HPDE6-E6E7 (cell line): ENCODE measurements around the gene SLC17A9.
A peak's percentile ranks its signal among the peaks of the same experiment; 100 is the strongest.

Experiments
- DNase-seq: peaks from one replicate; pipeline ENCODE4 v3.0.0; 2011; ENCODE audit warnings: missing footprints; ENCODE audit errors: extremely low spot score

SLC17A9 gene

GRCh38 chr20:63003546-63003945, 51.0 kb downstream of the SLC17A9 start:
- no peak for DNase-seq

DNA sequence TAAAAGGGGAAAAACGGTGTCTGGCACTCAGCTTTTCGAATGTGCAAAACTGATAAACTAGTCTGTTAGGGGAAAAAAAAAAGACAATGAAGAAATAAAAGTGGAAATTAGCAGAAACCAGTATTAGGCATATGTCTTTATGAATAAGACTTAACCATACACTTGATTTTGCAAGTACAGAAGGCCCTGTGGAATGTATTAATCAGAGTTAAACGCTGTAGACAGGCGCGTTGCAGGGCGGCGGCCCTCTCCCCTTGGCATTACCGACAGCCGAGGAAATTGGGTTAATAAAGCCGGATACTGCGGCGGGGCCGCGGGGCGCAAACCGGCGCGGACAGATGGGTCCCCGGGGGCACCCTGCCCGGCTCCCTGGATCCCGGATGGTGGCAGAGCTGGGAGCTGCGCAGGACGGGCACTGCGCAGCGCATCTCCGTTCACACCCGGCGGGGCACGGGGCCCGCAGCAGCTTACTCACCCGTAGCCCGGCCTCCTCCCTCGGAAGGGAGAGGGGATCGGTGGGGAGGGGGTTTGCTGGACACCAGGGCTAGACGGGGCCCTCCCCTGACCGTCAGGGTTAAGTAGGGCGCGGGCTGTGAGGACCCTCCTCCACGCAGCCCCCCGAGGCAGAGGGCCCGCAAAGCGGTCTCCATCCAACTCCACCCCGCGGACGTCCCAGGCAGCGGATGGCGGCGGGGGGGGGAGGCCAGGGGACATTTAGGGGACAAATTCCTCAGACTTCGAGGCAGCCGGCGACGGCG, 52.3 kb downstream of the SLC17A9 start:
- no peak for DNase-seq

GRCh38 chr20:63005365-63005861, 52.9 kb downstream of the SLC17A9 start:
- DNase-seq, result no peak

- DNase-seq, result no peak
Measured at GRCh38 chr20:63005862-63006539, 53.5 kb downstream of the SLC17A9 start.

- no peak for DNase-seq
Measured at GRCh38 chr20:63006540-63007359, 54.2 kb downstream of the SLC17A9 start, which contains the start of gene BHLHE23. TSS of gene BHLHE23 (minus strand) at chr20:63006964. CDS start at chr20:63006774, 190 bp downstream.

GRCh38 chr20:63007360-63007645, 54.8 kb downstream of the SLC17A9 start:
- no peak for DNase-seq

DNA sequence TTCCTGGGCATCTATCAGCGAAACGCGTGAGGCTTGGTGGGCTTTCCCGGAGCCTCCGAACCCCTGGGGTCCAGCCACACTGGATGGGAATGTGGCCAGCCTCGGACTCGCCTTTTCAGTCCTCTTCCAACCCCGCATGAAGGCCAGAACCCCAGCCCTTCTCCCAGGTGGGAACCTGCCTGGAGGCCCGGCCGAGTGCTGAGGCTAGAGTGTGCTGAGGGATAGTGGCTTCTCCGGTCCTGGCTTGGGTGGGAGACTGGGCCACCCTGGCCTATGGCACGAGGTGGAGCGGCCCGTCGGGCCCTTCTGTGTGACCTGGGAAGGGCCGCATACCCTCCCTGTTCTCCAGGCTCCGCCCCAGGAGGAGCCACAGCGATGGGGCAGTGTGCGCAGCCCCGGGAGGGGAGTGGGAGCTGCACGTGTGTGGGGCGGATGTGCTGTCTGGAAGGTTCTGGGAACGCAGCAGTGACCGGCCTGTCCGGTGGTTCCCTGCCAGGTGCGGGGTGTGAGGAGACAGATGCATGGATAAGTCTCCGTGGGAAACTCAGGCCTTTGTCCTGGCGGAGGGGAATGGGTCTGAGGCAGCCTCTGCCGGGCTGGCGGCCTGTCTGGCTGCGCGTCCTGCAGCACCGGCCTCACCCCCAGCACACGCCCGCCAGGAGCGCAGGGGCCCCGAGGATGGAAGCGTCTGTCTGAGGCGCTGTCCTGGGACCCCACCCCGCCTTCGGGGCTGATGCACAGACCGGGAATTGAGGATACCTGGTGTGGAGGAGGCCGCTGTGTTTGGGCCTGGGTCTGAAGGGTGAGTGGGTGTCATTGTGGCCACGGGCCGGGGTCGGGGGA, 55.4 kb downstream of the SLC17A9 start:
- no peak for DNase-seq

DNA sequence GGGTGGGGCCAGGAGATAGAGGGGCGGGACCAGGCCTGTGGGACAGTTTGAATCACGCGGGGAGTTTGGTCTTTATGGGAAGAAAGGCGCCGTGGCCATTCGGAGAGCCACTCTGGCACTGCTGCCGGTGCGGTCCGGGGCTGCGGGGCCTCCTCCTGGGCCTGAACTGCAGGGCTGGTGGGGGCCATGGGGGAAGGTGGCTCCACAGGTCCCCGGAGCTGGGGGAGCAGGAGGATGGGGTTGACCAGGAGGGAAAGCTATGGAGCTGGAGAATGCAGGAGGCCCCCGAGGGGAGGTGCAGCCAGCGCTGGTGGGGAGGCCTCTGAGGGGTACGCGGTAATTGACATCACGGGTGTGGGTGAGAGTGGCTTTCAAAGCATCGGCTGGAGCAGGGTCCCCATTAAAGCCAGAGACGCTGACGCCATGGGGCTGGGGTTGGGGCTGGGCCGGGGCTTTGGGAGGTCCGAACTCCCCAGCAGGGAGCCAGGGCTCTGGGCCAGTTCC, 56.1 kb downstream of the SLC17A9 start:
- no peak for DNase-seq

GRCh38 chr20:63009045-63009961, 56.8 kb downstream of the SLC17A9 start:
- peak; percentile 96 for DNase-seq

- no peak for DNase-seq
Measured at GRCh38 chr20:63009988-63010769, 57.7 kb downstream of the SLC17A9 start.

- DNase-seq, result no peak
Measured at GRCh38 chr20:63011798-63012197, 59.3 kb downstream of the SLC17A9 start.

DNA sequence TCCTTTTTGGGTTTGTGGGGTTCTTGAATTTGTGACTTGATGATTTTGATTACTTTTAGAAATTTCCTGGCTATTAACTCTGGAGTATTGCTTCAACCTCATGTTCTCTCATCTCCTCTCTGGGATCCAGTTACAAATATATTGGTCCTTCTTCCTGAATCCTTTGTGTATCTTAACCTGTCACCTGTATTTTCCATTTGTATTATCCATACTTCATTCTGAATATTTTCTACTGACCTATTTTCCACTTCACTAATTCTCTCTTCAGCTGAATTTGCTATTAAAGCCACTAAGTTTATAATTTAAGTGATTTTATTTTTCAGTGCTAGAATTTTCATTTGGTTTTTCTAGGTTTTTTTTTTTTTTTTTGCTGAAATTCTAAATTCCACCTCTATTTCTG, 60.7 kb downstream of the SLC17A9 start:
- no peak for DNase-seq

GRCh38 chr20:63014287-63014686, 61.8 kb downstream of the SLC17A9 start:
- no peak for DNase-seq

GRCh38 chr20:63014710-63015109, 62.2 kb downstream of the SLC17A9 start:
- DNase-seq, result no peak

GRCh38 chr20:63015147-63015661, 62.7 kb downstream of the SLC17A9 start:
- DNase-seq, result no peak

DNA sequence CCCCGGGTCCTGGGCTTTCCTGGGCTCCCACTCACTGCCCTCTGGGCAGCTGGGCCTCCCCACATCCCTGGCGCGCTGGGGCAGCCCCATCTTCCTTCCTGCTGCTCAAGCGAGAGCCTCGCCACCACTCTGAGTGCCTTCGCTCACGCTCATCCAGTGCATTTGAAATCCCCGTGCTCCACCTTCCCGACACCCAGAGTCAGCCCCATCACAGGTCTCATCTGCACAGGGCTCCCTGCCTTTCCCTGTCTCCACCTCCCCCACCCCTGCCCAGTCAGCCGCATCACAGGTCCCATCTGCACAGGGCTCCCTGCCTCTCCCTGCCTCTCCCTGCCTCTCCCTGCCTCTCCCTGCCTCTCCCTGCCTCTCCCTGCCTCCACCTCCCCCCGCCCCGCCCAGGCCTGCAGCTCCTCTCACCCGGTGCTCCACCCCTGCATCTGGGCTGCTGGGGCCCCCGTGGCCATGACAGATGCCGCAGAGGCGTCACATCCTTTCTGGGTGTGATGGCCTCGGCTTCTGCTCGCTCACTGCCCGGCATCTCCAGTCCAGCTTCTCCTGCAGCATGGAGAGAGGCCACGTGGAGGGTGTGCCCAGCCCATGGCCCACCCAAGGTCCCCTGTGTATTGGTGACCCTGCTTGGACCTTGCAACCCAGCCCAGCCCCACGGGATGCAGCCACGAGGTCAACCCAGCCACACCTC, 63.3 kb downstream of the SLC17A9 start:
- no peak for DNase-seq

GRCh38 chr20:63016514-63017075, 64.1 kb downstream of the SLC17A9 start:
- no peak for DNase-seq
